ENCODE results near the gene RNASEL. TPM values are rescaled to one million over a fixed set of nuclear protein-coding genes. Genes with fewer than 3 reads are reported as not detected.

The RNASEL gene
- total and polyA plus RNA-seq, 2 donors (not counting 1 experiment from before 2014, with no cell fraction given): 6.9 to 18.1 TPM

- CTCF ChIA-PET: interaction anchor here (1.0 to 6.4 kb wide), 7 partner anchors 8 to 171 kb away, joined by 3 to 70 read pairs (median 5); partner anchors contain the start of gene RGS16
- Mint-ChIP-seq H3K27ac (peak overlapping the region; percentile 77), H3K4me3 (peak overlapping the region; percentile 92), H3K27me3 (peaks cover 8% of the 10 kb centered on the region), H3K9me3 (ENCODE audit: insufficient read depth) (peaks cover under 1% of the 10 kb centered on the region), H3K4me1 (peaks cover 29% of the 10 kb centered on the region)
- H3K36me3 ChIP-seq (replicated peaks in 1 of 2; ENCODE audit: control extremely low read depth in 1 of 2, control insufficient read depth in 1 of 2, extremely low read depth in 1 of 2, insufficient read depth in 2 of 2, low read length in 1 of 2): no peaks in the 10 kb centered on the region
- no peaks in the 10 kb centered on the region for H3K79me2 ChIP-seq (ENCODE audit: control insufficient read depth, insufficient read depth, low read length)
- peak overlapping the region; percentile 94 for H3K4me2 ChIP-seq (replicated peaks; ENCODE audit: low read depth, low read length, poor library complexity, severe bottlenecking)
- DNase-seq: peak; percentile 64
- peaks cover 2 to 38% (median 11%) of the 10 kb centered on the region in 4 experiments for H3K27me3 ChIP-seq (replicated peaks in 1 of 4; ENCODE audit: control extremely low read depth in 1 of 4, control insufficient read depth in 3 of 4, insufficient read depth in 4 of 4, low read length in 3 of 4)
- POLR2A ChIA-PET: interaction anchor here (0.6 to 2.7 kb wide), 5 partner anchors 9 to 28 kb away, joined by 3 to 10 read pairs (median 5); partner anchors contain the start of gene RGS16
- no peaks in the 10 kb centered on the region for H4K20me1 ChIP-seq (ENCODE audit: control insufficient read depth, insufficient read depth, low read length, poor library complexity, severe bottlenecking)
- peaks cover 25 to 28% of the 10 kb centered on the region in 2 donors for H3K4me1 ChIP-seq (ENCODE audit: control insufficient read depth in 2 of 2, insufficient read depth in 2 of 2, low read length in 2 of 2)
- H3K27ac ChIP-seq (ENCODE audit: low read length in 2 of 2): peak overlapping the region in 1 of 2 donors; percentile 71
- peak overlapping the region; percentile 50 to 89 (median 63) for H3K4me3 ChIP-seq (ENCODE audit: control extremely low read depth in 1 of 5, extremely low read depth in 1 of 5, insufficient read depth in 1 of 5, low read depth in 2 of 5, low read length in 4 of 5)
- peak overlapping the region; percentile 77 for H2AFZ ChIP-seq (ENCODE audit: insufficient read depth, low read depth, low read length, poor library complexity, severe bottlenecking)
- peak overlapping the region; percentile 77 for H3K9ac ChIP-seq (ENCODE audit: low read length)
- H3K9me3 ChIP-seq (ENCODE audit: control extremely low read depth in 1 of 3, control insufficient read depth in 2 of 3, insufficient read depth in 1 of 3, low read length in 2 of 3): no peaks in the 10 kb centered on the region
- TF ChIP-seq CTCF (IDR thresholded peaks at IDR 0.05): no peak
- no peak for TF ChIP-seq EZH2 (IDR thresholded peaks at IDR 0.05; ENCODE audit: borderline replicate concordance, insufficient read depth, low read depth, low read length, poor library complexity, severe bottlenecking)
- peak; percentile 29 for ATAC-seq (ENCODE audit: low read depth)
- intact Hi-C loops (cut with micrococcal nuclease): loop anchor here (1.0 to 5.0 kb wide), 2 partner anchors 11 to 172 kb away; partner anchors contain the start of genes NPL and RGS16
- WGBS (ENCODE audit: insufficient coverage): 3% methylated on average over 8 of the region's 11 CpGs
Observed at GRCh38 chr1:182615468-182616129, 26.5 kb upstream of the RNASEL start.

All from B cell (primary cell).